C4-2B (cell line): ENCODE measurements around the gene WWOX.

Experiments used
- H3K27ac ChIP-seq: fragments of 450-650 bp; 2 replicates; pipeline ENCODE4 v1.5.1; 2017
- CTCF ChIP-seq: fragments of 450-650 bp; conservative IDR thresholded peaks from 2 replicates; pipeline ENCODE4 v1.5.1; 2017; ENCODE audit warnings: mild to moderate bottlenecking
- ZFX ChIP-seq: fragments of 450-650 bp; IDR thresholded peaks from 2 replicates; pipeline ENCODE4 v1.6.1; 2017

The WWOX gene

GRCh38 chr16:78443542-78444364 lies 344.3 kb downstream of the WWOX start:
- H3K27ac ChIP-seq = no peak overlapping the region
- TF ChIP-seq ZFX = no peak
- no peak for TF ChIP-seq CTCF

- H3K27ac ChIP-seq = no peak overlapping the region
- TF ChIP-seq CTCF (no peak), ZFX (no peak)
Observed at GRCh38 chr16:78445818-78446217, 346.4 kb downstream of the WWOX start.

- TF ChIP-seq CTCF (no peak), ZFX (no peak)
- H3K27ac ChIP-seq = no peak overlapping the region
Observed at GRCh38 chr16:78446486-78446885, 347.0 kb downstream of the WWOX start.

GRCh38 chr16:78446992-78447563 lies 347.6 kb downstream of the WWOX start:
- no peak overlapping the region for H3K27ac ChIP-seq
- no peak for TF ChIP-seq ZFX
- no peak for TF ChIP-seq CTCF

GRCh38 chr16:78448658-78449271 lies 349.3 kb downstream of the WWOX start:
- TF ChIP-seq CTCF = no peak
- TF ChIP-seq ZFX = no peak
- H3K27ac ChIP-seq = no peak overlapping the region

- no peak overlapping the region for H3K27ac ChIP-seq
- TF ChIP-seq ZFX (no peak), CTCF (no peak)
Observed at GRCh38 chr16:78450255-78450654, 350.8 kb downstream of the WWOX start.

GRCh38 chr16:78452025-78452555 lies 352.6 kb downstream of the WWOX start:
- TF ChIP-seq CTCF = no peak
- TF ChIP-seq ZFX = no peak
- H3K27ac ChIP-seq = no peak overlapping the region
